Activated T-cell treated with anti-CD3 and anti-CD28 coated beads, Interleukin-2, amount 50 U/mL, for 72 hours (primary cell): ENCODE measurements around the gene GNAS. TPM values are rescaled to one million over a fixed set of nuclear protein-coding genes. Genes with fewer than 3 reads are reported as not detected.

Source experiments
- ATAC-seq, 2 donors: fragments of 150-1000 bp; cut with Tn5 transposase; replicated peaks in 1 of 2; 2 replicates each; pipeline ENCODE4 v1.10.0; 2021; ENCODE audit warnings: moderate library complexity in 2 of 2, mild to moderate bottlenecking in 1 of 2
- DNase-seq, 2 donors: peaks; one replicate each; pipeline ENCODE4 v3.0.0; 2021 to 2022; ENCODE audit warnings: mixed read lengths in 1 of 2
- H3K27ac Mint-ChIP-seq: one replicate; pipeline ENCODE4 v1.8.0; 2022; ENCODE audit warnings: mild to moderate bottlenecking, moderate library complexity, mixed read lengths
- H3K27me3 Mint-ChIP-seq: one replicate; pipeline ENCODE4 v1.8.0; 2022; ENCODE audit warnings: low read depth, mixed read lengths
- H3K36me3 Mint-ChIP-seq, 2 donors: one replicate each; pipeline ENCODE4 v1.8.0; 2022; ENCODE audit warnings: mixed read lengths in 2 of 2, mild to moderate bottlenecking in 1 of 2; ENCODE audit not compliant: insufficient read depth in 2 of 2
- H3K4me1 Mint-ChIP-seq: one replicate; pipeline ENCODE4 v1.8.0; 2022; ENCODE audit warnings: low read depth, mixed read lengths
- H3K4me3 Mint-ChIP-seq, 2 donors: one replicate each; pipeline ENCODE4 v1.8.0; 2022; ENCODE audit warnings: mild to moderate bottlenecking in 2 of 2, mixed read lengths in 2 of 2, moderate library complexity in 2 of 2
- H3K9me3 Mint-ChIP-seq, 2 donors: one replicate each; pipeline ENCODE4 v1.8.0; 2022; ENCODE audit warnings: mixed read lengths in 2 of 2
- total RNA-seq, 2 donors: library from RNA; stranded (reverse); gene quantifications; one replicate each; pipeline ENCODE4 v1.2.3, GENCODE V29; 2022

The GNAS gene
- total RNA-seq, 2 donors from 2014 or later, result 781 to 820 TPM

DNA sequence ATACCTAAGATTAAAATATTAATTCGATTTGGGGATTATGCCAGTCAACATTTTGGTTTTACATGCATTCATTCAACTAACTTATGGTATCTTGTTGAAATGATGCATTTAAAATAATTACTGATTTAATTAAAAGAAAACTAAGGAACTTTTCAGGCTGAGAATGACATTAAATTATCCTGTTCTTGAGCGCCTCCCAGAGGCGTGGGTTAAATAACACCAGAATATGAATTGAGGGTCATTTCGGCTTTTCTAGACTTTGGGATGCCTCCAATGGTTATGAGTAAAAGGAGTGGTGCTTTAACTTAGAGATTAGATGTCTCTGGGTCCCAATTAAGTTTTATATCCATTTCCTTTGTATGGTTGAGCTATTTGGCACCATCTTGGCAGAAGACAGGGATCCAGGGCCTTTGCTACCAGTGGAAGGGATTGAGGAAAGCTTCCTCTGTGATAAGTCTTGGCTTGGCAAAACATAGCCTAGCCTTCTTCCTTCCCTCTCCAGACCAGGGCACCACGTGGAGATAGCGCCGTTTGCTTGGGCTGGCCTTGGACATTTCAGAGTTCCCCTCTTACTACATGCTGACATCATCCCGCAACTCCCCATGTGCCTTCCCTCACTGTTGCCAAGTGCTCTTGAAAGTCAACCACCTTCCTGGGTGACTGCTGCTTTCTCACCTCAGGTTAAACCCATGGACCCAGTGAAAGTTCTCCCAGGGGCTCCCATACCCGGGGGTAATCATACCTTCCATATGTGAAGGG lies 28.7 kb downstream of the GNAS start:
- H3K27me3 Mint-ChIP-seq, result no peaks in the 10 kb centered on the region
- H3K4me3 Mint-ChIP-seq, result no peak overlapping the region
- peaks cover 18% of the 10 kb centered on the region for H3K4me1 Mint-ChIP-seq
- no peaks in the 10 kb centered on the region for H3K36me3 Mint-ChIP-seq
- DNase-seq, result no peak
- no peak for ATAC-seq
- H3K9me3 Mint-ChIP-seq, result no peaks in the 10 kb centered on the region
- no peak overlapping the region for H3K27ac Mint-ChIP-seq

GRCh38 chr20:58882704-58883089 lies 30.2 kb downstream of the GNAS start:
- H3K4me3 Mint-ChIP-seq, result no peak overlapping the region
- no peaks in the 10 kb centered on the region for H3K36me3 Mint-ChIP-seq

DNA sequence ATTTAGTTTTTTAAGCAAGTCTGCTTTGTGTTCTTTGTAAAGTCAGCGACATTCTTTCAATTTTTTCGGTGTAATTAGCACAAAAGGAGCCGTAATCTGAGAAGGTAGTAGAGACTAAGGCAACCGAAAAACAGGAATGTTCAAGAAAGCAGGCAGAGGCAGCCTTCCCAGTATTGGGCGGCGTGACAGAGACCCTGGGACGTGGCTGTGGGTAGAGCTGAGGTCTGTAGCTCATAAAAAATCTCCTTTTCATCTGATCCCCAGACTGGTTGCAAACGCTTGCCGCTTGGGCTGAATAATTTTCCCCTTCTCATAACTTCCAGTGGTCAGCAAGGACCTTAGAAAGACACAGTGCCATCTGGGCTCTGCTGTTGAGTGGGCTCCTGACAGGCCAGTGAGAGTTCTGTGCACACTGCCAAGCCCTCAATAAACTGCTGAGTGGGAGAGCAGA lies 30.8 kb downstream of the GNAS start:
- ATAC-seq (no peak), DNase-seq (no peak)
- Mint-ChIP-seq H3K27me3 (no peaks in the 10 kb centered on the region), H3K27ac (no peak overlapping the region), H3K36me3 (no peaks in the 10 kb centered on the region), H3K4me1 (peaks cover 12% of the 10 kb centered on the region), H3K4me3 (no peak overlapping the region), H3K9me3 (no peaks in the 10 kb centered on the region)

More at GRCh38 chr20:58882704-58883089, 30.2 kb downstream of the GNAS start:
- Mint-ChIP-seq H3K9me3 (no peaks in the 10 kb centered on the region), H3K27me3 (no peaks in the 10 kb centered on the region), H3K27ac (no peak overlapping the region), H3K4me1 (peaks cover 18% of the 10 kb centered on the region)
- ATAC-seq, result no peak
- no peak for DNase-seq

DNA sequence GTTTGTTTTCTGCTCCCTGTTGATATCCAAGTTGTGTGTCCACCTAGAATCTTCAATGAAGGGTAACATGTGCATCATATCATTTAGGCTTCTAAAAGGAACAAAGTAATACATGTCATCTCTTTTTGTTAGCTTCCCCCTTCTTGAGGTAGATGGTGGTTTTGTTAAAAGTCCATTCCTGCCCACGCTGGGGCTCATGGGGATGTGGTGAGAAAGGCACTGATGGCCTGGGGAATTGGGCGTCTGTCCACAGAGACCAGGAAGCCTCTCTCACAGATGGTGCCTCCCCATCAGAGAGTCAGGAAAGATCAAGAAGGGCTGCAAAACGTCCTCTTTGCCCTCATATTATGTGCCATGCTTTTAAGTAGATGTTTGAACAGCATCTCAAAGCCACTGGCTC lies 32.5 kb downstream of the GNAS start:
- DNase-seq (no peak), ATAC-seq (no peak)
- H3K27ac Mint-ChIP-seq, result no peak overlapping the region
- H3K4me3 Mint-ChIP-seq, result no peak overlapping the region
- peaks cover under 1 to 1% of the 10 kb centered on the region in 2 donors for H3K36me3 Mint-ChIP-seq
- peaks cover 10% of the 10 kb centered on the region for H3K4me1 Mint-ChIP-seq
- no peaks in the 10 kb centered on the region for H3K9me3 Mint-ChIP-seq
- no peaks in the 10 kb centered on the region for H3K27me3 Mint-ChIP-seq

GRCh38 chr20:58886546-58886945 lies 34.0 kb downstream of the GNAS start:
- no peak for ATAC-seq
- no peak for DNase-seq
- H3K9me3 Mint-ChIP-seq, result no peaks in the 10 kb centered on the region
- peaks cover 2 to 3% of the 10 kb centered on the region in 2 donors for H3K36me3 Mint-ChIP-seq
- H3K27me3 Mint-ChIP-seq, result no peaks in the 10 kb centered on the region
- no peak overlapping the region for H3K27ac Mint-ChIP-seq
- H3K4me1 Mint-ChIP-seq, result peaks cover 10% of the 10 kb centered on the region
- peak overlapping the region in 1 of 2 donors; percentile 82 for H3K4me3 Mint-ChIP-seq

GRCh38 chr20:58888103-58888502 lies 35.6 kb downstream of the GNAS start:
- no peak overlapping the region for H3K27ac Mint-ChIP-seq
- H3K4me1 Mint-ChIP-seq, result peaks cover 17% of the 10 kb centered on the region
- DNase-seq, result no peak
- no peak for ATAC-seq
- H3K9me3 Mint-ChIP-seq, result no peaks in the 10 kb centered on the region
- H3K4me3 Mint-ChIP-seq, result peak overlapping the region; percentile 82 to 83
- no peaks in the 10 kb centered on the region for H3K27me3 Mint-ChIP-seq
- H3K36me3 Mint-ChIP-seq, result peaks cover 6 to 8% of the 10 kb centered on the region in 2 donors

- peak; percentile 84 to 89 for DNase-seq
- peak; percentile 70 for ATAC-seq
- H3K4me3 Mint-ChIP-seq, result peak overlapping the region; percentile 82 to 83
- no peak overlapping the region for H3K27ac Mint-ChIP-seq
- peaks cover 6 to 11% of the 10 kb centered on the region in 2 donors for H3K36me3 Mint-ChIP-seq
- no peaks in the 10 kb centered on the region for H3K27me3 Mint-ChIP-seq
- peaks cover 23% of the 10 kb centered on the region for H3K4me1 Mint-ChIP-seq
- no peaks in the 10 kb centered on the region for H3K9me3 Mint-ChIP-seq
Observed at GRCh38 chr20:58888521-58889333, 36.2 kb downstream of the GNAS start.

- peak overlapping the region; percentile 83 to 94 for H3K4me3 Mint-ChIP-seq
- H3K36me3 Mint-ChIP-seq, result peaks cover 6 to 11% of the 10 kb centered on the region in 2 donors
- peak overlapping the region; percentile 95 for H3K27ac Mint-ChIP-seq
- no peak for DNase-seq
- H3K4me1 Mint-ChIP-seq, result peaks cover 29% of the 10 kb centered on the region
- H3K9me3 Mint-ChIP-seq, result no peaks in the 10 kb centered on the region
- no peaks in the 10 kb centered on the region for H3K27me3 Mint-ChIP-seq
- no peak for ATAC-seq
Observed at GRCh38 chr20:58889334-58889760, 36.8 kb downstream of the GNAS start.

DNA sequence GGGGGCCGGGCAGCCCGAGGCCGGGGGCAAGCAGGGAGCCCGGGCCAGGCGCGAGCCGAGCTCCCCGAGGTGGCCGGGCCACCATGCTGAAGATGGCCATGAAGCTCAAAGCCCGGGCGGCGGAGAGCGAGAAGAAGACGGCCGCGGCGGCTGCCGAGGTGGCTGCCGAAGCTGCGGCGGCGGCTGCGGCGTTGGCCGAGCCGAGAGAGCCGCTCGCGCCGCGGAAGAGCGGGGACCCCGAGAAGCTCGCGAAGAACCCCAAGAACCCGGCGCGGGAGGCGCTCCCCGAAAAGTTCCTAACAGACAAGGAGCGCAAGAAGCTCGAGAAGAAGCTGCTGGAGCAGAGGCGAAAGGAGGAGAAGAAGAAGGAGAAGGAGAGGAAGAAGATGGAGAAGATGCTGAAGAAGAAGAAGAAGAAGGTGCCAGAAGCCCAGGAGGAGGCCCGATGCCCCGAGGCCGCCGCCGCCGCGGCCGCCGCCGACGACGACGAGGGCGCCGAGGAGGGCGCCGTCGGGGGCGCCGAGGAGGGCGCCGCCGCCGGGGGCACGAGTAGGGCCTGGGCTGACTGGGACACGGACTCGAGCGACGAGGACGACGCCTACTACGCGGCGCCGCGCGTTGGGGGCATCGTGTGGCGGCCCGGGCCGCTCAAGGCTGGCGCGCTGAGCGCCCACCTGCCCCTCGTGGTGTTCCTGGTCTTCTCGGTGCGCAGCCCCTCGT lies 37.4 kb downstream of the GNAS start:
- H3K4me1 Mint-ChIP-seq, result peaks cover 35% of the 10 kb centered on the region
- H3K27ac Mint-ChIP-seq, result peak overlapping the region; percentile 91
- no peaks in the 10 kb centered on the region for H3K27me3 Mint-ChIP-seq
- ATAC-seq (peak in 1 of 2 donors; percentile 4), DNase-seq (peak; percentile 16 to 39)
- no peaks in the 10 kb centered on the region for H3K9me3 Mint-ChIP-seq
- peaks cover 6 to 13% of the 10 kb centered on the region in 2 donors for H3K36me3 Mint-ChIP-seq
- H3K4me3 Mint-ChIP-seq, result peak overlapping the region; percentile 90

GRCh38 chr20:58890518-58891085 lies 38.1 kb downstream of the GNAS start:
- DNase-seq (peak; percentile 65 to 71), ATAC-seq (peak; percentile 19 to 30)
- H3K9me3 Mint-ChIP-seq, result no peaks in the 10 kb centered on the region
- no peaks in the 10 kb centered on the region for H3K27me3 Mint-ChIP-seq
- H3K27ac Mint-ChIP-seq, result peak overlapping the region; percentile 72
- H3K36me3 Mint-ChIP-seq, result peaks cover 8 to 13% of the 10 kb centered on the region in 2 donors
- H3K4me3 Mint-ChIP-seq, result peak overlapping the region; percentile 90
- peaks cover 42% of the 10 kb centered on the region for H3K4me1 Mint-ChIP-seq

- Mint-ChIP-seq H3K4me3 (peak overlapping the region; percentile 74 to 75), H3K27me3 (no peaks in the 10 kb centered on the region), H3K9me3 (no peaks in the 10 kb centered on the region), H3K4me1 (peaks cover 47% of the 10 kb centered on the region), H3K36me3 (peaks cover 12 to 13% of the 10 kb centered on the region in 2 donors), H3K27ac (peak overlapping the region; percentile 44)
- ATAC-seq, result peak; percentile 20
- DNase-seq, result peak; percentile 73 to 76
Observed at GRCh38 chr20:58891086-58891717, 38.7 kb downstream of the GNAS start.

GRCh38 chr20:58891718-58892140 lies 39.2 kb downstream of the GNAS start:
- Mint-ChIP-seq H3K4me3 (peak overlapping the region; percentile 97 to 100), H3K36me3 (peaks cover 13 to 15% of the 10 kb centered on the region in 2 donors), H3K9me3 (no peaks in the 10 kb centered on the region), H3K4me1 (peaks cover 47% of the 10 kb centered on the region), H3K27me3 (no peaks in the 10 kb centered on the region), H3K27ac (peak overlapping the region; percentile 86)
- peak in 1 of 2 donors; percentile 53 for DNase-seq
- no peak for ATAC-seq
